GM21786 (cell line): Measurements from ENCODE around the gene PDE6D.
A peak's percentile ranks its signal among the peaks of the same experiment; 100 is the strongest.
"Not testable (repeated sequence)": the region's sequence is repeated elsewhere in the genome, so short reads cannot be mapped to it uniquely, and the experiment has no call there.

ENCODE experiments used
- ATAC-seq: cut with Tn5 transposase; IDR thresholded peaks from one replicate; pipeline ENCODE4 v1.9.1; 2021; ENCODE audit not compliant: unreplicated experiment

PDE6D gene

DNA sequence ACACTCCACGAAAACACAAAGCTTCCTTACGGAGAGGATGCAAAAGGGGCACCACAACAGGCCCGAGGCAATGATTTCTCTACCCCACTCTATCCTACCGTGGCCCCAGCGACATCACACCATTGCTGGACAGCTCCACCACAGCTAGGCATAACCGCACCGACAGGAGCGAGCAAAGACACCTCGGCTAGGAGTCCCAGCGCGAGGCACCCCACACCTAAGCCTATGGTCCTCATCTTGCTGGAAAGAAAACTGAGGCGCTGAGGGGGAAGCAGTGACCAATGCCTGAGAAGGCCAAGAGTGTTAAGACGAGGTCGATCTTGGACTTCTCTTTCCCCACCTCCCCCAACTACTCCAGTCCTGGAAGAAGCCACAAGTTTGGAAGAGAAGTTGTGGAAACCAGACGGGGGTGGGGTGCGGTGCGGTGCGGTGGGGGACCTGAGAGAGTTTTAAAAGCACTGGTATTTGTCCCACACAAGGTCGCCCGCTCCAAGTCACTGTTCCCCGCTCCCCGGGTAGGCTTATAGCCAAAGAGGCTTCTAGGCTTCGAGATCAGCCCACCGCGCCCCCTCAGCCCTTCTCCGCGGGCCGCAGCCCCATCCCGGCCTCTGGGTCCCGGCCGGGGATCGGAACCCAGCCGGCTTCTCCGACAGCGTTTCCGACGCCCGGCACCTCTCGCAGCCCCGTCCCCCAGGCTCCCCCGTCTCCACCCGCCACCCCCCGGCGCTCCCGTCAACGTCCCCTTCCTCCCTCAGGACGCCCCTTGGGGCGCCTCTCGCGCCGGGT is 766 bp downstream of the PDE6D start:
- ATAC-seq: no peak

DNA sequence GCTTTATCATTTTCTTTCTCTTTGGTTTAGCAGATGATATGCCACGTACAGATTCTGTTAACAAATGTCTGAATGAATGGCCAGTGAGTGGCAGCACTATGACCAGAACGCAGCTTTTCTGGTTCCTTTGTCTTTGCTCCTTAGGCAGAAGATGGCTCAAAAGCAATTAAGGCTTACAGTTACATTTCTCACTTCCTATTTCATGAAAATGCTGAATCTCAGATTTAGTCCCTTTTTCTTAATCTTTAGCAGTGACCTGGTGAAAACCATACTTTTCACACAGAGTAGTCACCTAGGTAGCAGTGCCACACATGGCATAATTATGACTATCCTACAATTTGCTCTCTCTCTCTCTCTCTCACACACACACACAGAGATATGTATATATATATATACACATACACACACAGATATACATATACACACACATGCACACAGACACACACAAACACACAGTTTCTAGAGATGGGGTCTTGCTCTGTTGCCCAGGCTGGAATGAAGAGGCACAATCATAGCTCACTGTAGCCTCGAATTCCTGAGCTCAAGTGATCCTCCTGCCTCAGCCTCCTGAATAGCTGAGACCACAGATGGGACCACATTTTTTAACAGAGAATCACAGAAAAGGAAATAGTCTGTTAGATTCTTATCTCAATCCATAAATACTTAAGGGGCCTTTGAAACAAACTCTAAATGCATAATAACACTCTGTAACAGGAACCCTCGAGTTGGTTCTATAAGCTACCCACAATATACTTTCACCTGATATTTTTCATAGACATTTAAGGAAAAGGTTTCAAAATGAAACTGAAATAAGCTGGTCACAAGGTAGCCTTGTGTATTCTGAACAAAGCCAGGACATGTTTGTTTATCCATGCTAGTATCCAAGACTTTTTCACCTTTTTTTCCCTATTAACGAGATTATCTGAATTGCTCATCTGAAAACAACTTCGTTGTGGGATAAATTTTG is 11.6 kb downstream of the PDE6D start:
- ATAC-seq: peak; percentile 51

DNA sequence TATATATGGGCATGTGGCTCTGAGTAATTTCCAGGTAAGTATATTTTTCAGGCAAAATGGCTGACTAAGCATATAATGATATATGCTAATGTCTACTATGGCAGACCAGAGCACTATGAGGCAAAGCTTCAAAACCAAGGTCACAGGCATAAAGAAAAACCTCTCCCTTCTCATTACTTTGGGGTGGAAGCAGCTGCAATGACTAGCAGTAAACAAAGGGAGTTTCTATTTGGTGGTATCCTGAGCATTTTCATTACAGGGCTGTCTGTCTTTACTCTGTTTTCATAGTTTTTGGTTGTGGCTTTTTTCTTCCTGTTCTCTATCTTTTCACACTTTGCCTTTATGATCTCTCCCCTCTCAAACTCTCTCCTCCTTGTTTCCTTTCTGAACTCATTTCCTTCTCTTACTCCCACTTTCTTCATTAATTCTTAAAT is 15.6 kb downstream of the PDE6D start:
- peak; percentile 43 for ATAC-seq

DNA sequence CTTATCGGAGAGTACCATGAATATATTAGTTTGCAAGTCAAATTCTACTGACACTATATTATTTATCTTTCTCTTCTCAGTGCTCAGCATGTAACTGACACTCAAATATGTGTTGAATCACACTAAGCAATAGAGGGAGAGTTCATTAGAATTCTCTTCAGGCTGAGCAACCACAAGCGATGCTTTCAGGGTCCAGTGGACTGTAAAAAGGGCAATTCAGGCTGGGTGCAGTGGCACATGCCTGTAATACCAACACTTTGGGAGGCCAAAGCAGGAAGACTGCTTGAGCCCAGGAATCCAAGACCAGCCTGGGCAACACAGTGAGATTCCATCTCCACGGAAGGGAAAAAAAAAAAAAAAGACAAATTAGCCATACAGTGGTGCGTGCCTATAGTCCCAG is 16.3 kb downstream of the PDE6D start:
- no peak for ATAC-seq

DNA sequence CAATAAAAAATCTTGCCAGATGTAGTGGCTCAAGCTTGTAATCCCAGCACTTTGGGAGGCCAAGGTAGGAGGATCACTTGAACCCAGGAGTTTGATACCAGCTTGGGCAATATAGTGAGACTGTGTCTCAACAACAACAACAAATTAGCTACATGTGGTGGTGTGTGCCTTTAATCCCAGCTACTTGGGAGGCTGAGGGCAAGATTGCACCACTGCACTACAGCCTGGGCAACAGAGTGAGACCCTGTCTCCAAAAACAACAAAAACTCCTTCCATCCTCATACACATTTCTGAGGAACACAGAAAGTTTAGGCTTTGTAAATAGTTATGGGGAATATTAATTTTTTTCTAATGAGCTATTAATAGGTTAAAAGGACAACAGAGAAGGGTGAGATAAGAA is 17.0 kb downstream of the PDE6D start:
- ATAC-seq: no peak

DNA sequence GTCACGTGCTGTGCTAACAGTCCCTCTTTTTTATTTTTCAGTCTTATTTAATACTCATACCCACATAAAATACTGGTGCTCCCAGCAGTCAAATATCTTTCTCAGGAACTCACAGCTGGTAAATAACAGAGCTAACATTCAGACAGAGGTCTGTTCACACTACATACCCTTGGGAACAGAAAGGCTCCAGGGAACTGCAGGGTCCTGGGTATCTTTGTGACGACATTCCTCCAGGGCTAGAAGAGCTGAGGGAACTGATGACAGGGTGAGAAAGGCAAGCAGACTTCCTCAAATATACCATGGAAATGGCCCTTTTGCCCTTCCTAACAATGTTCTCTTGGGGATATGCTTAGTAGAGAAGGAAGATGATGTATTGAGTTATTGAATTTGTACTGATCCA is 19.3 kb downstream of the PDE6D start:
- no peak for ATAC-seq

DNA sequence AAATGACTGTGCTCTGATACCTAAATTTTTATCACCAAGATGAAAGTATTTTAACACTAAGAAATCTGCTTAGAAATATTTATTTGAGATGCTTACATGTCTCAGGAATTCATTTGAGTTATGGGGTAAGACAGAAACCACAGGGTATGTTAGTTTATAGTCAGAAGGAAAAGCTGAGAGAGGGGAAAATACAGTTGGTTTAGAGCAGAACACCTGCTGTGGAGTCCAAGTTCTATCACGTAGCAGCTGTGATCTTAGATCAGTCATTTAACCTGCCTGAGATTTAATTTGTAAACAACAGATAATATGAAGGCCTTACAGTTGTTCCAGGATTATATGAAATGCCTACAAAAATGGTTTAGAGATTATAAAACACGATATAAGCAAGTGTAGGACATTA is 29.0 kb downstream of the PDE6D start:
- ATAC-seq: no peak

DNA sequence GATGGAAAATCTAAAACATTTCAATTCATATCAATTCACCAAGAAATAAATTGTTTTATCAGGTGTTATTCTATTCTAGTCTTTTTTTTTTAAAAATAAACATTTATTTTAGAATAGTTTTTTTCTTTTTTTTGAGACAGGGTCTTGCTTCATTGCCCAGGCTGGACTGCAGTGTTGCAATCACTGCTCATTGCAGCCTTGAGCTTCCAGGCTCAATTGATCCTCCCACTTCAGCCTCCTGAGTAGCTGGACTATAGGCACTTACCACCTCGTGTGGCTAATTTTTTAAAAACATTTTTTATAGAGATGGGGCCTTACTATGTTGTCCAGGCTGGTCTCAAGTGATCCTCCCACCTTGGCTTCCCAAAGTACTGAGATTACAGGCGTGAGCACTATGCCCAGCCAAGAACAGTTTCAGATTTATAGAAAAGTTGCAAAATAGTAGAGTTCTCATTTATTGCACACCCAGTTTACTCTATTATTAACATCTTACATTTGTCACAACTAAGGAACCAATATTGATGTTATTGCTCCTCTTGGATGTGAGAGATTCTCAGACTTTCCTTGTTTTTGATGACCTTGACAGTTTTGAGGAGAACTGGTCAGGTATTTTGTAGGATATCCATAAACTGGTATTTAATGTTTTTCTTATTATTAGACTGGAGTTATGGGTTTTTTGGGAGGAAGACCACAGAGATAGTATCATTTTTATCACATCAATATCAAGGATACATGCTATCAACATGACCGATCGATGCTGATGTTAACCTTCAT is 29.9 kb downstream of the PDE6D start:
- ATAC-seq: no peak

DNA sequence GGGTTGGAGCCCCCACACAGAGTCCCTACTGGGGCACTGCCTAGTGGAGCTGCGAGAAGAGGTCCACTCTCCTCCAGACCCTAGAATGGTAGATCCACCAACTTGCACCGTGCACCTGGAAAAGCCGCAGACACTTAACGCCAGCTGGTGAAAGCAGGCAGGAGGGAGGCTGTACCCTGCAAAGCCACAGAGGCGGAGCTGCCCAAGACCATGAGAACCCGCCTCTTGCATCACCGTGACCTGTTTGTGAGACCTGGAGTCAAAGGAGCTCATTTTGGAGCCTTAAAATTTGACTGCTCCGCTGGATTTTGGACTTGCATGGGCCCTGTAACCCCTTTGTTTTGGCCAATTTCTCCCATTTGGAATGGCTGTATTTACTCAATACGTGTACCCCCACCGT is 32.1 kb downstream of the PDE6D start:
- ATAC-seq: not testable (repeated sequence)

DNA sequence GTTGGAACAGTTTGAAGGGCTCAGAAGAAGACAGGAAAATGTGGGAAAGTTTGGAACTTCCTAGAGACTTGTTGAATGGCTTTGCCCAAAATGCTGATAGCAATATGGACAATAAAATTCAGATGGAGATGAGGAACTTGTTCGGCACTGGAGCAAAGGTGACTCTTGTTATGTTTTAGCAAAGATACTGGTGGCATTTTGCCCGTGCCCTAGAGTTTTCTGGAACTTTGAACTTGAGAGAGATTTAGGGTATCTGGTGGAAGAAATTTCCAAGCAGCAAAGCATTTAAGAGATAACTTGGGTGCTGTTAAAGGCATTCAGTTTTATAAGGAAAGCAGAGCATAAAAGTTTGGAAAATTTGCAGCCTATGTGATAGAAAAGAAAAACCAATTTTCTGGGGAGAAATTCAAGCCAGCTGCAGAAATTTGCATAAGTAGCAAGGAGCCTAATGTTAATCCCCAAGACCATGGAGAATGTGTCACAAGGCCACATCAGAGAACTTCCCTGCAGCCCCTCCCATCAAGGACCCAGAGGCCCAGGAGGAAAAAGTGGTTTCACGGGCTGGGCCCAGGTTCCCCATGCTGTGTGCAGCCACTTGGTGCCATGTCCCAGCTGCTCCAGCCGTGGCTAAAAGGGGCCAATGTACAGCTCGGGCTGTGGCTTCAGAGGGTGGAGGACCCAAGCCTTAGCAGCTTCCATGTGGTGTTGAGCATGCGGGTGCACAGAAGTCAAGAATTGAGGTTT is 32.8 kb downstream of the PDE6D start:
- not testable (repeated sequence) for ATAC-seq

DNA sequence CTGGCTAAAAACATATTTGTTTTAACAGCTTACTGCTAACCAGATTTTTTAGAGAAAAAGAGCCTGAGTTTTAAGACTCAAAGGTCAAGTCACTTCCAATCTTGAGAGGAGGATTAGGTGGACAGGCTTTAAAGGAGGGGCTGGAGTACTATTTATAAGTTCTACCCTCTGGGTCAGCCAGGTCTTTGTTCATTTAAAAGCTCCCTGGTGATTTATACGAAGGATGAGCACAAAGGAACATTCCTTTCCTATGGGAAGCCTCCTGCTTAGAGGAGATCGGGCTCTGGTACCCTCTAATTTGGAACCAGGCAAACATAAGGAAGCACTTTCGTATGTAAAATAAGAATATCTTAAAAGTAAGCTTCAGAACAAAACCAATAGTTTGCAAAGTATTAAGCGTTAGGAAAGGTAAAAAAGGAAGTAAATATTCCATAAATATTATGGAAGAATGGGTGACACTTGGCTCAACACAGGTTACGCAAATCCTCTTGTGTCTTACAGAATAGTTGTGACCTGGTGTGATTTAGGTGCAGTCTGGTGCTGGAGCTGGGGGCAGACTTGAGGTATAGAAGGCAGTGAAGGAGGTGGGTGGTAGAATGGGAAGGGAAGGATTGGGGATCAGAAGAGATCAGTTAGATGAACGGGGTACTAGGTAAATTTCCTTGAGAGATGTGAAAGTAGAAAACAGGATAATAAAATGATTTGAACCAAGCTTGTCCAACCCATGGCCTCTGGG is 35.6 kb downstream of the PDE6D start:
- ATAC-seq: no peak

DNA sequence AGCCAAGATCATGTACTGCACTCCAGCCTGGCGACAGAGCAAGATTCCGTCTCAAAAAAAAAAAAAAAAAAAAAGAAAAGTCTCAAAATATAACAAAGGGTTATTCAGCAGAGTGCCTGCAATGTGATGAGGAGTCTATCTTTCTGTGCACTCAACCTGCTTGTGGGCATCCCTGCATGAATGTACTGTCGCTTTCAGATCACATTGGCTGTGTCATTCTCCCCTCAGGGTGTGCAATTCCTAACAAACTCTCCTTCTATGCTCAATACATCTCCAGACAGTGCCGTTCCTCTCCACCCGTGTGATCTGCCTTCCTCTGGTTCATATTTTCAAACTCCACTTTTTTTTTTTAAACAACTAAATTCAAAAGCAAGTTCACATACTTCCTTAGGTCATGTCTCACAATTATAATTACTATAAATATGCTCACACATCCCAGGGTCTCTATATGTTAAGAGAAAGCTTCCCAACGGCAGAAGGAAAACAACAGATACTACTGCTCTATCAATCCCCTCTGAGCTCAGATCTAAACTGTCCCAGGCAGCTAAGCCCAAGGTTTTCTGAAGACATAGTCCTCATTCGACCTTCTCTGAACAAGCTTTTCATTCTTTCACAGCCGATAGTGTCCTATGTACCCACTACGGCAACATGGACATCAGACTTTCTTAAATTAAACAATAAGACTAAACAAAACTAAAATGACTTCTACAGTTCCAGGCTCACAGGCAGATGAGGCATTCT is 37.5 kb downstream of the PDE6D start:
- no peak for ATAC-seq

DNA sequence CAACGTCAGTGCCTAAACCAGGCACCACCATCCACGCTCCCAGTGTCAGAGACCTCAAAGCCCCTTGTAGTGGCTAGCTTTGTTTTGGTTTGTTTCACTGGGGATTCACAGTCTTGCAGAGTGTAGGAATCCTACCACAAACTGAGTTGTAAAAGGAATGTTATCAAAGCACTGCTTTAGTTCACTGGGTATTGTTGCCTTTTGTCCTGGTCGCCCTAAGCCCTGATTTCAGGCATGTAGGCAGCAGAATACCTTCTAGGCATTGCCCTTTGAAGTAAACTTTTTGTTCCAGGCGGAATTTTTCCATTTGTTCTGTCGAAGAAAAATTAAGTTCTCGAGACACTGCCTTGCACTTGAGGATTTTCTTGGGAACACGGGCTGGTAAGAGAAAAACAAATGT is 43.3 kb downstream of the PDE6D start:
- ATAC-seq: no peak

DNA sequence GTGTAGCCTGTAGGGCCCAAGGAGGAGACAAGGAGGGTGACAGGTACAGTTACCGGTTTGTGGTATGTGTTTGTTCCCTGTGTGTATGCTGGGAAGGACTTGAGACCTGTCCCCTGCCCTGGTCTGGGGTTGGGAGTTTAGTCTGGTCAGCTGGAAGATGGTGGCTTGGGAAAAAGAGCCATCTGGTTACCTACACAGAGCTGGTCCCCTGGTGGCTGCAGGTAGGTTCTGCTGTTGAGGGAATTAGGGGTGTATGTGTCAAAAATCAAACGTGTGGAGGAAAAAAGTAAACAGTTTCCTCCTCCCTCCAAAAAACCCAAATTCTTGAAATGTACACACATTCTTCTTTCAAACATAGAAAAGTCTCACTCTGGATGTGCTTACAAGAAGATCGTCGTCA is 48.5 kb downstream of the PDE6D start:
- ATAC-seq: no peak

DNA sequence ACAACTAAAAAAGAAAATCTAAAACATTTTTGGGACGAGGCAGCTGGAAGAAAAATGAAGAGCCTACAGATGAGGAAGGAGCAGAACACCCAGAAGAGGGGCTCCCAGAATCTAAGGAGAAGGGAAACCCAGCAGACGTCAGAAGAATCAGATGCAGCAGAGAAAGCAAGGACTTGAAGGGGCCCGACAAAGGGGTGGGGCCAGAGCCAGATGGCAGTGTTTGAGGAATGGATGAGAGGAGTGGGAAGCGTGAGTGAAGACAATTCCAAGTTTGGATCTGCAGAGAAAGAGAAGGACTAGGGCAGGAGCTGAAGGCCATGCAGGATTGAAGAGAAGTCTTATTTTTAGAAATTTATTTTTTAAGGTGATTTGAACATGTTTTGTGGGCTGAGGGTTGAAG is 53.5 kb downstream of the PDE6D start:
- no peak for ATAC-seq

DNA sequence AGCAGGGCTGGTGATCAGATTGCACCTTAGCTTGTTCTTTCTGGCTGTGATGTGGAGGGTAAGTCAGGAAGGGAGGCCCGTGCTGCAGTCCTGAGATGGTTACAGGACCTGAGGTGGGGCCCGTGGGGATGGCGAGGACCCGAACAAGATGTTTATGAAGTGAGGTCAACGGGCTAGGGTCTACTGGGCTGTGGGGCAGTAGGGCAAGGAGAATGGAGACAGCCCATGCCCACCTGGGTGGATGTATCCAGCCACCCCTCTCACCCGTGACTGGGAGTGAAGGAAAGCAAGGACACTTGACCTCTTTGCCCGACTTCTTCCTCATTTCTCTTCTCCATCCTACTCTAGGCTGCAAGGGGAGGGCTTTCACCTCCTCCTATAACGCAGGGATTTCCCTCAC is 54.8 kb downstream of the PDE6D start:
- no peak for ATAC-seq

DNA sequence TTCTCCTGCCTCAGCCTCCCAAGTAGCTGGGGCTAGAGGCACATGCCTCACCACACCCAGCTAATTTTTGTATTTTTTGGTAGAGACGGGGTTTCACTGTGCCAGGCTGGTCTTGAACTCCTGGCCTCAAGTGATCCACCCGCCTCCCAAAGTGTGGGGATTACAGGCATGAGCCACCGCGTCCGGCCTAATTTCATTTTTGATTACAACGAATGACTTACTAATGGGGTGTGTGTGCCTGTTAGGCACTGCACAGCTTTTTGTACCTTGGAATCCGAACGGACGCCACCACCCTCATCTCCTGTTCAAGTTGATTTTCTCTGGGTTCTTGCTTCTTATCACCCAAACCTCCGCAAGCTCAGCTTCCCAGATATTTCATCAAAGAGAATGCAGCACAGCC is 55.6 kb downstream of the PDE6D start:
- ATAC-seq: no peak

DNA sequence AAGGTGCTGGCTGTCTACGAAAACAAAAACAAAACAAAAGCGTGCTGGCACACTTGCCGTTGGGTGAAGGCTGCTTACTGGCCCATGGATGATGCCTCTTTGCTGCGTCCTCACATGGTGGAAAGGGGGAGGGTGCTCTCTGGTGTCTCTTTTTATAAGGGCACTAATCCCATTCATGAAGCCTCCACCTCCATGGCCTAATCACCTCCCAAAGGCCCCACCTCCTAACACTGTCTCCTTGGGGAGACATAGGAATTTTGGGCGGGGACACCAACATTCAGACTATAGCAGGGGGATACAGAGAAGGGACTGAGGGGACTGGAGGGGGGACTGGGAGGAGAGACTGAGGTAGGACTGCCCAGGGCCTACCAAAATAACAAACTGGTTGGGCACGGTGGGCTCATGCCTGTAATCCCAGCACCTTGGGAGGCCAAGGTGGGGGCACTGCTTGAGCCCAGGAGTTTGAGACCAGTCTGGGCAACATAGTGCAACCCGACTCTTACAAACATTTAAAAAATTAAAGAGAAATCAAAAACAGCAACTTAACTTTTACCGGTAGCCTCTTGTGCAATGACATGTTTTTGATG is 58.3 kb downstream of the PDE6D start:
- ATAC-seq: no peak
